22Rv1 (cell line): ENCODE results near the gene ECE1.

Experiments used
- CTCF ChIP-seq: fragments of 450-650 bp; IDR thresholded peaks from 2 replicates; pipeline ENCODE4 v1.5.1; 2017; ENCODE audit warnings: mild to moderate bottlenecking
- ZFX ChIP-seq: fragments of 450-650 bp; IDR thresholded peaks from 2 replicates; pipeline ENCODE4 v1.6.1; 2017; ENCODE audit warnings: antibody characterized with exemption, borderline replicate concordance

GRCh38 chr1:21329209-21329844, 39.1 kb upstream of the ECE1 start:
- TF ChIP-seq CTCF: no peak
- no peak for TF ChIP-seq ZFX
